ENCODE measurements around the gene KCNQ1.

The KCNQ1 gene

DNA sequence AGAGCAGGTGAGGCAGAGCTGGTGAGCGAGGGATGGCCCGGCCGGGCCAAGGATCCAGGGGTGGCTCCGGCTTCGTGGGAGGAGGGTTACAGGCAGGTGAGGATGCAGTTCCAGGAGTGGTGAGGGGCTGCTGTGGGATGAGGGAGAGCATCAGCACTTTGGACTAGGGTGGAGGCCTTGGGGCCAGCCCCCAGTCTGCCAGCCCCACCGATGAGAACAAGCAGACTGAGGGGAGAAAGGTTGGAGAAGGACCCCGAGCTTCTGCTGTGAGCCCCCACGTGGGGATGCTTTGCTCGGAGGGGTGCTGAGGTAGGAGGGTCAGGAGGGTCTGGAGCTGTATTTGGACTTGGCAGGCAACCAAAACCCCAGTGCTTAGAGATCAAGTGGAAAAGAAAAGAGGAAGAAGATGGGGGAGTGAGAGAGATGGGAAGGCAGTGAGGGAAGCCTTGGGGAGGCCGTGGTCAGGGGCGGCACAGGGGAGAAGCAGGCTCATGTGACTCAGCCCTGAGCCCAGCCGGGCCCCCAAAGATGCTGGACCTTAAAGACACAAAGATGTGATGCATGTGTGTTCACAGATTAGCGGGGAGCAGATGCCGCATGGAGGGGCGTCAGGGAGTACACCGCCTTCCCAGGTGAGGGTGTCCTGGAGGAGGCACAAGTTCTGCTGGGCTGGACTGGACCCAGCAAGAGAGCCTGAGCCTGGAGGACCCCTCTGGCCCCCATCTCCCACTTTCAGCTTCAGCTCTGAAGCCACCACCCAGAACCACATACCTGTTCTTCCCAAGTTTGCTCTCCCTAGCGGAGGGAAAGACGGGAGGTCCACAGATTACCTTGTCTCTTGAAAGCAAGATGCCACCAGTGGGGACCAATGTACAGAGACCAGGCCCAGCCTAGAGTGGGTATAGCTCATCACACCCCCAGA is 349.5 kb downstream of the KCNQ1 start:
- peak; percentile 4 for DNase-seq
- Histone ChIP-seq H3K4me3 (ENCODE audit: low read depth, low read length) (no peak overlapping the region), H3K36me3 (no peaks in the 10 kb centered on the region), H3K27ac (no peak overlapping the region), H3K9me3 (ENCODE audit: severe bottlenecking) (no peaks in the 10 kb centered on the region), H3K27me3 (ENCODE audit: insufficient read depth, low read depth, severe bottlenecking) (no peaks in the 10 kb centered on the region)
- TF ChIP-seq, protein P1, sequence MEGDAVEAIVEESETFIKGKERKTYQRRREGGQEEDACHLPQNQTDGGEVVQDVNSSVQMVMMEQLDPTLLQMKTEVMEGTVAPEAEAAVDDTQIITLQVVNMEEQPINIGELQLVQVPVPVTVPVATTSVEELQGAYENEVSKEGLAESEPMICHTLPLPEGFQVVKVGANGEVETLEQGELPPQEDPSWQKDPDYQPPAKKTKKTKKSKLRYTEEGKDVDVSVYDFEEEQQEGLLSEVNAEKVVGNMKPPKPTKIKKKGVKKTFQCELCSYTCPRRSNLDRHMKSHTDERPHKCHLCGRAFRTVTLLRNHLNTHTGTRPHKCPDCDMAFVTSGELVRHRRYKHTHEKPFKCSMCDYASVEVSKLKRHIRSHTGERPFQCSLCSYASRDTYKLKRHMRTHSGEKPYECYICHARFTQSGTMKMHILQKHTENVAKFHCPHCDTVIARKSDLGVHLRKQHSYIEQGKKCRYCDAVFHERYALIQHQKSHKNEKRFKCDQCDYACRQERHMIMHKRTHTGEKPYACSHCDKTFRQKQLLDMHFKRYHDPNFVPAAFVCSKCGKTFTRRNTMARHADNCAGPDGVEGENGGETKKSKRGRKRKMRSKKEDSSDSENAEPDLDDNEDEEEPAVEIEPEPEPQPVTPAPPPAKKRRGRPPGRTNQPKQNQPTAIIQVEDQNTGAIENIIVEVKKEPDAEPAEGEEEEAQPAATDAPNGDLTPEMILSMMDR (IDR thresholded peaks at IDR 0.05; ENCODE audit: low read depth, low read length), result no peak

DNA sequence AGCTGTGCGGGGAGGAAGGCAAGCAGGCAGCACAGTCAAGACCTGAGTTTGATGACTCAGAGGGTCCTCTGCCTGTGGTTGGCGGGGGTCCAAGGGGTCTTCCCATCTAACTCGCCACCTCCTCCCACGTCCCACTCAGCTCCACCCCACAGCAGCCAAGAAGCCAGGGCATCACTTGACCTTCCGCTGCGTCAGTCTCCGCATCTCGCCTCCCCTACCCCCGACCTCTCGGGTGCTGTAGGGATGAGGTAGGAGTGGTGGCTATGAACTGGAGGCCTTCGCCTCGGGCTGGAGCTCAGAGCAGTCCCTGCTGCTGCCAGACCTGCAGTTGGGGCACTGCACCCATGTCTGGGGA is 350.1 kb downstream of the KCNQ1 start:
- Histone ChIP-seq H3K27me3 (ENCODE audit: insufficient read depth, low read depth, severe bottlenecking) (no peaks in the 10 kb centered on the region), H3K36me3 (no peaks in the 10 kb centered on the region), H3K27ac (no peak overlapping the region), H3K9me3 (ENCODE audit: severe bottlenecking) (no peaks in the 10 kb centered on the region), H3K4me3 (ENCODE audit: low read depth, low read length) (no peak overlapping the region)
- peak; percentile 4 for DNase-seq
- TF ChIP-seq, protein P1 (IDR thresholded peaks at IDR 0.05; ENCODE audit: low read depth, low read length), result no peak

DNA sequence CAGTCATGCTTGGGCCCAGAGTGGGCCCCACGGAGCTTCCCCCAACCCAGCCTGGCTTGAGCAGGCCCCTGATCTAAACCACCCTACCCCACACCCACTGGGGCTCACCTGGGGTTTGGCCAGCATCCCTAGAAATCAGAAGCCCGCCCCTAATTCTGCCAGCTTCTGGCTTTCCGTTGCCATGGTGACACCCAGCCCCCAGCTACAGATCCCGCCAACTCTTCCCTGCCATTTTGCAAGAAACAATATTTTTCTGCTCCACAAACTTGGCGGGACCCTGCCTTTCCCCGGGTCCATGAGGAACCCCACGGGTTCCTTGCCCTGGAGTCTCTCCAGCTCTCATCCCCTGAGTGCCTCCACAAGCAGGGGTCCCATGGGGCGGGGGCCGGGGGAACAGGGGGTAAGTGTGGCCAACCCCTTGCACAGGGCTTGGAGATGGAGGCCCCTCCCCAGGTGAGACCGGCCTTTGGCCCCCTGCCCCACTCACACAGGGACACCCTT is 350.7 kb downstream of the KCNQ1 start:
- Histone ChIP-seq H3K4me3 (ENCODE audit: low read depth, low read length) (no peak overlapping the region), H3K9me3 (ENCODE audit: severe bottlenecking) (no peaks in the 10 kb centered on the region), H3K27ac (no peak overlapping the region), H3K36me3 (no peaks in the 10 kb centered on the region), H3K27me3 (ENCODE audit: insufficient read depth, low read depth, severe bottlenecking) (no peaks in the 10 kb centered on the region)
- TF ChIP-seq, protein P1 (IDR thresholded peaks at IDR 0.05; ENCODE audit: low read depth, low read length), result no peak
- DNase-seq, result no peak

DNA sequence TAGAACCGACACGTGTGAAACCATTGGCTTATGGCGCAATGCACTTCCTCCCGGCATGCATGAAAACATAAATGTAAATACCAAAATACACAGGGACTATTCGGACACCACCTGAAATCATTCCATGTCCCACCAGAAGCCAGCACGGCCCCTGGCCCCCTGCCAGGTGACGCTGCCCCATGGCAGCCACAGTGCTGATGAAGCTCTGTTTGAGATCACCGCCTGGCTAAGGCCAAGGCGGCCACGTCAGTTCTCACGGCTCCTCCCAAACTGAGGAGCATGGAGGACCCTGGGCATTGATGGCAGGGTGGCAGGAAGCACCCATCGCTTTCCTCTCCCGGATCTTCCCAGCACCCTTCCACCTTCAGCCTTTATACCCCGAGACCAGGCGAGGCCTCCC is 351.3 kb downstream of the KCNQ1 start:
- Histone ChIP-seq H3K27me3 (ENCODE audit: insufficient read depth, low read depth, severe bottlenecking) (no peaks in the 10 kb centered on the region), H3K36me3 (no peaks in the 10 kb centered on the region), H3K4me3 (ENCODE audit: low read depth, low read length) (no peak overlapping the region), H3K9me3 (ENCODE audit: severe bottlenecking) (no peaks in the 10 kb centered on the region), H3K27ac (no peak overlapping the region)
- TF ChIP-seq, protein P1 (IDR thresholded peaks at IDR 0.05; ENCODE audit: low read depth, low read length), result no peak
- no peak for DNase-seq

DNA sequence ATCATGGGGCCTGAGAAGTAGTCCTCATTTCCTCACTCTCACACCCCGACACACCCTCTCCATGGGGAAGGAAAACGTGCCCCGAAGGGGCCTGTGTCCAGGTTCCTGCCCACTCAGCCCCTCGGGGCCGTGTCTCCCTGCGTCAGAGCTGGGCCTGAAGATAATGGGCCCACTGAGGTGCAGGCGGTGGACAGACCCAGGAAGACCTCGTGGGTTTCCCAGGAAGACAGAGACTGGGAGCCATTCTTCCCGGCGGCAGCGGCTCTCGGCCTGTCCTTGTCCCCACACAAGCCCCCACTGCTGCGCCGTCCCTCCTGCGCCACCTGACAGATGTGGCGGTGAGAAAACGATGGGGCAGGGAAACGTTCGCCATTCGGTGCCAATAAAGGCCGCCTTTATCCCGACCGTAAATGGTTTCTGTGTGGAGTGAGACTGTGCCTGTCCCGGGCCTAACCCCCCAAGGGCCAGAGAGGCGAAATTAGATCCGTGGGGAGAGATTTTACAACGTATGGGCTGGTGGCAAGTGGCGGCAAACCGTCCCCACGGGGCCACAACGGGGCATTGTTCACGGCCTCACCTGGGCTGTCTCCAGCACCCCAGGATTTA is 351.8 kb downstream of the KCNQ1 start:
- TF ChIP-seq, protein P1 (IDR thresholded peaks at IDR 0.05; ENCODE audit: low read depth, low read length), result no peak
- Histone ChIP-seq H3K27me3 (ENCODE audit: insufficient read depth, low read depth, severe bottlenecking) (no peaks in the 10 kb centered on the region), H3K9me3 (ENCODE audit: severe bottlenecking) (no peaks in the 10 kb centered on the region), H3K4me3 (ENCODE audit: low read depth, low read length) (no peak overlapping the region), H3K27ac (no peak overlapping the region), H3K36me3 (no peaks in the 10 kb centered on the region)
- DNase-seq, result peak; percentile 3
